RWPE1 (cell line): ENCODE results near the gene PTPRN.
A peak's percentile ranks its signal among the peaks of the same experiment; 100 is the strongest.

ENCODE experiments used
- CTCF ChIA-PET: fragments of 350-600 bp; sonication (Branson Sonifier 250); formaldehyde crosslinking; extraction: SDS; loops from one replicate; lab custom pipeline; 2021; lab: Yijun Ruan, JAX
- POLR2A ChIA-PET: fragments of 400-600 bp; formaldehyde crosslinking; extraction: SDS; loops from one replicate; lab custom pipeline; 2020; ENCODE audit warnings: antibody characterized with exemption; ENCODE audit not compliant: low non-redundant PET; lab: Yijun Ruan, JAX
- DNase-seq: peaks from one replicate; pipeline ENCODE4 v3.0.0; 2012; ENCODE audit warnings: low spot score
- H3K27ac ChIP-seq: fragments of 450-650 bp; 2 replicates; pipeline ENCODE4 v1.5.1; 2017
- CTCF ChIP-seq: fragments of 450-650 bp; conservative IDR thresholded peaks from 2 replicates; pipeline ENCODE4 v1.5.1; 2017; ENCODE audit warnings: low read depth, mild to moderate bottlenecking

PTPRN gene

GRCh38 chr2:219246559-219246958, 62.6 kb downstream of the PTPRN start:
- H3K27ac ChIP-seq = peak overlapping the region; percentile 98
- CTCF ChIA-PET = interaction anchor here (0.7 to 2.5 kb wide), 2 partner anchors 28 to 48 kb away, joined by 3 to 20 read pairs; no protein-coding TSS in a partner anchor

GRCh38 chr2:219245899-219246230, 63.3 kb downstream of the PTPRN start:
- DNase-seq = peak; percentile 6
- H3K27ac ChIP-seq = peak overlapping the region; percentile 82
- CTCF ChIA-PET = interaction anchor here (0.6 to 2.5 kb wide), 3 partner anchors 39 to 48 kb away, joined by 3 to 20 read pairs (median 4); partner anchors contain the start of gene ZFAND2B

More at GRCh38 chr2:219246559-219246958, 62.6 kb downstream of the PTPRN start:
- no peak for TF ChIP-seq CTCF
- POLR2A ChIA-PET = interaction anchor here (1.2 to 2.2 kb wide), 2 partner anchors 8 to 9 kb away, joined by 3 to 6 read pairs; no protein-coding TSS in a partner anchor
- no peak for DNase-seq

DNA sequence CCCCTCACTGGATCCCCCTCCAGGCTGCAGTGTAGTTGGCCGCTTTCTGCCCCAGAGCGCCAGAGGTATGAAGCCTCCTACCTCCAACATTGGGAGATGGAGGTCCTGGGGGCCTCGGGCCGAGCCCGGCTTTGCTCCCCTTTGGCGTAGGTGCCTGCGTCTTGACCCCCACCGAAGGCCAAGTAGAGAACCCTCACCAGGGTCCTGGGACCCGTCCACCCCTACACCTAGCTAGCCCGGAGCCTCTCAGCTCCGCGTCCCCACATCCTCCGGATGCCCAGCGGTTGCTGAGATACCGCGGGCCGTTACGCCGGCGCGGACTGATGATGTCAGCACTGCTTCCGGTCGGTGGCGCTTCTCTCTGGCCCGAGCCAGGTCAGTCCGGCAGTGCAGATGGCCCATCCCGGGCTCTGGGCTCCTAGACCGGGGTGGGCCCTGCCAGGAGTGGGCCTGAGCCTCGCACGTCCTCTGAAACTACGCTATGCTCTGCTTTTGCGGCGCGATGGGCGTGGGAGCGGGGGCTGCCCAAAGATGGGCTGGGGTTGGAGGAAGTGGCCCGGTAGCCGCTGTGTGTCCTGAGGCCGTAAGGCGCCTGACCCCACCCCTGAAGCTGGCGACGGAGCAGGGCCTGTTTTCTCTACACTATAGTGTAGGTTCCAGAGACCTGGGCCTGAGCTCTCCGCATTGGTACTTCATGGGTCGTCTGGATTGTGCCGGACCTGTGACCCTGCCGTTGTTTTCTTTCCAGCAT, 63.9 kb downstream of the PTPRN start, which contains the start of the genes GLB1L and STK16:
TSS of gene GLB1L (minus strand) at position 297 of the 751 bp plus-strand sequence. CDS start 1,871 bp downstream, outside the sequence.
TSS of gene STK16 (plus strand) at position 332 of the 751 bp plus-strand sequence. CDS start 521 bp downstream, outside the sequence.
- DNase-seq = peak; percentile 84
- TF ChIP-seq CTCF = no peak

More at GRCh38 chr2:219245899-219246230, 63.3 kb downstream of the PTPRN start:
- no peak for TF ChIP-seq CTCF
- POLR2A ChIA-PET = interaction anchor here (0.6 to 2.2 kb wide), 4 partner anchors 9 to 28 kb away, joined by 3 to 7 read pairs (median 5); no protein-coding TSS in a partner anchor

DNA sequence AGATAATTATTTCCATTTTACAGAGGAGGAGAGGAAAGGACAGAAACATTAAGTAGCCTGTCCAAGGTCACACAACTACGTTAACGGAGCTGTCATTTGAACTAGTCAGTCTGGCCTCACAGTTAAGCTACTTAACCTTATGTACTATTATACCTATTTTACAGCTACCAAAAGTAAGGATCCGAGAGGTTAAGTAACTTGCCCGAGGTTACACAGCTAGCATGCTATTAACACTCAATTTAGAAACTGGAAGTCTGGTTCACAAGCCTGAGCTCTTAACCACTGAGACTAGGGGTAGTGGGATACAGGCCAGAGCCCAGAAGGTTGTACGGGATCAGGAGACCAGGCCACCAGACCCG, 64.4 kb downstream of the PTPRN start:
- H3K27ac ChIP-seq = peak overlapping the region; percentile 82
- DNase-seq = no peak
- ChIA-PET CTCF (interaction anchor here (0.6 to 2.5 kb wide), 4 partner anchors 27 to 215 kb away, joined by 4 to 20 read pairs (median 6); no protein-coding TSS in a partner anchor), POLR2A (interaction anchor here (0.5 to 2.2 kb wide), 4 partner anchors 10 to 75 kb away, joined by 4 to 6 read pairs (median 4); partner anchors contain the start of gene SLC23A3)
- TF ChIP-seq CTCF = no peak

More for the DNA sequence above, 63.9 kb downstream of the PTPRN start, which contains the start of the genes GLB1L and STK16:
- ChIA-PET CTCF (interaction anchor here (0.6 to 2.5 kb wide), 4 partner anchors 38 to 215 kb away, joined by 3 to 20 read pairs (median 6); partner anchors contain the start of gene ZFAND2B), POLR2A (interaction anchor here (0.6 to 2.2 kb wide), 5 partner anchors 8 to 75 kb away, joined by 3 to 7 read pairs (median 4); partner anchors contain the start of gene SLC23A3)
- H3K27ac ChIP-seq = peak within 1 kb of the TSS; percentile 98

- ChIA-PET CTCF (no interaction called here), POLR2A (no interaction called here)
- no peak overlapping the region for H3K27ac ChIP-seq
- no peak for DNase-seq
- TF ChIP-seq CTCF = no peak
Observed at GRCh38 chr2:219243291-219243761, 65.9 kb downstream of the PTPRN start.
